GM20431 (cell line): ENCODE results near the gene NR3C2.

Source experiments
- in situ Hi-C: fragments of 300-500 bp; cut with MseI, MboI; formaldehyde crosslinking; loops from one replicate; pipeline ENCODE4 v1.15.0; 2020; ENCODE audit warnings: low sequenced_read_pairs; ENCODE audit not compliant: unreplicated experiment

The NR3C2 gene

DNA sequence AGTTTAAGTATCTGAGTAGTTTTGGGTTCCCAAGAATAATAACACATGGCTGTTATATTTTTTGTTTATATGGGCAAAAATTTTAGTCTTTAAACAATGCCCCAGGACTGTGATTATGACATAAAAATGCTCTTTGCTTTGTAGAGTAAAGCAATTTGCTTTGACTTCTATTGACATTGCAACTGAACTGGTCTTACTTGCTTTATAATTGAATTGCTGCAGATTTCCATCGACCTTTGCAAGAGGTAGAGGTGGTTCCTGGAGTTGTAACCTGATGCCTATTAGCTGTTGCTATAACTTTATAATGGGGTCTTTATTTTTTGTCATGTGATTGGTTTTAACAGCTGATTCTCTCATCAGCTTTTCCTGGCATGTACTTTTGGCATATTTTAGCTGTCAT, 407.4 kb downstream of the NR3C2 start:
- in situ Hi-C loops = no loop called here

DNA sequence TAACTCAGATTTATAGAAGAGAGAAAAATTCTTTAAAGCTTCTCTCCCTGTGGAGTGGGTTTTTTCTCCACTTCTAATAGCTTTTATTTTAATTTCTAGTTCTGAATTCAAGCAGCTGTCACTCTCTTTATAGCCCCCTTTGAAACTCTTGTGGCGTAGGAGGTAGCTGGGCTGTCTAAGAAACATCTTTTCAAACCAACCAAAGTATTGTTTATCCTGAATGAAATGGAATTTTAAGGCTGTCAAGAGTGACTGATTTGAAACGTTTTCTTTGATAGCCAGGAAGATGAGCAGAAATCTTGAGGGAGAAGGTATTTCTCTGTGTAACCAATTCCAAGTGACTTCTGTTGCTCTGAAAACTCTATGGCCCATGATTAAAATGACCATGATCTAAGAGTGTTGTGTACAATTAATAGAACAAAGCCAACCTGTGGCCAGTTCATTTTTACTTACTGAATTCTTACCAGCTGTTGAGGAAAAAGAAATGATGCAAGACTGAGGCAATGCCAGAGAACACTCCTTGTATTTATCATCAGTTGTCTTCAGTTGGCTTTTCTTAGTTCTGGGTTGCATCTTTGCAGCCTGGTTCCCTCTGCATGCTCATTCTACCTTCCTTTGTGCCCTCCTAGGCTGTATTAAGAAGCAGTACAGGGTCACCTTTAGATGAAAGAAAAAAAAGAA, 411.9 kb downstream of the NR3C2 start:
- in situ Hi-C loops = no loop called here

DNA sequence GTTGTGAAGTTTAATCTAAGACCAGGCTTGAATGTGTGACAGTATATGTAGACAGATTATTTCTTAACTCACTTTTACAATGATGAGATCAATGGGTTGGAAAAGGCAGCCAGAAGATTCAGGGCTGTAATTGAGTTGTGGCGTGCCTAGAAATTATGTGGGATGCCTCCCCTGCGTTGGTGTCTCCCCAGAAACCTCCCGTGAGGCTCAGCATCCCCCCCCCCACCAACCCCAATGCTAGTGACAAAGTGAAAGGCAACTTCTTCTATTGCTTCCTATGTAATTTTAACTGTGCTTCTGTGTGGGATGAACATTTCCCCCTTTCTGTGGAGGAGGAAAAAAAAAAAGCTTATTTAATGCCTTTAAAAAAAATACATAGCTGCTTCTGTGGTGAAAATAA, 412.4 kb downstream of the NR3C2 start:
- in situ Hi-C loops = no loop called here
